WTC11 (cell line): ENCODE results near the gene TFAP2B. TPM values are rescaled to one million over a fixed set of nuclear protein-coding genes. Genes with fewer than 3 reads are reported as not detected.

Source experiments
- ATAC-seq: fragments of 200-7000 bp; cut with Tn5 transposase; 2 replicates; pipeline ENCODE4 v1.10.0; 2021; ENCODE audit warnings: mild to moderate bottlenecking, moderate library complexity
- CTCF ChIA-PET: fragments of 300-600 bp; sonication (Branson Sonifier 250); formaldehyde crosslinking; loops from one replicate; lab custom pipeline; 2021; ENCODE audit warnings: antibody characterized with exemption; lab: Charles Lee
- POLR2A ChIA-PET: fragments of 350-600 bp; sonication (Branson Sonifier 250); formaldehyde crosslinking; loops from one replicate; lab custom pipeline; 2021; ENCODE audit warnings: antibody characterized with exemption; lab: Charles Lee
- DNase-seq: peaks from one replicate; pipeline ENCODE4 v3.0.0; 2021; ENCODE audit warnings: low spot score
- H3K27ac Mint-ChIP-seq: 2 replicates; pipeline ENCODE4 v1.8.0; 2021; ENCODE audit warnings: mixed read lengths
- H3K27me3 Mint-ChIP-seq: 2 replicates; pipeline ENCODE4 v1.8.0; 2021; ENCODE audit warnings: low read depth, mild to moderate bottlenecking, moderate library complexity, mixed read lengths
- H3K36me3 Mint-ChIP-seq: 2 replicates; pipeline ENCODE4 v1.8.0; 2021; ENCODE audit warnings: mixed read lengths
- H3K4me1 Mint-ChIP-seq: 2 replicates; pipeline ENCODE4 v1.8.0; 2022; ENCODE audit warnings: mixed read lengths
- H3K4me3 Mint-ChIP-seq: 2 replicates; pipeline ENCODE4 v1.8.0; 2021; ENCODE audit warnings: mild to moderate bottlenecking, moderate library complexity, mixed read lengths
- H3K9me3 Mint-ChIP-seq: 2 replicates; pipeline ENCODE4 v1.8.0; 2021; ENCODE audit warnings: mixed read lengths
- CREB1 ChIP-seq: sonication (generic); formaldehyde crosslinking; IDR thresholded peaks from 2 replicates; pipeline ENCODE4 v1.8.0; 2023; ENCODE audit warnings: mild to moderate bottlenecking, missing genetic modification reagents
- ELF4 ChIP-seq: sonication (generic); formaldehyde crosslinking; IDR thresholded peaks from 2 replicates; pipeline ENCODE4 v1.8.1; 2022; ENCODE audit warnings: low read depth, mild to moderate bottlenecking, moderate library complexity, missing genetic modification reagents
- ETV6 ChIP-seq: sonication (generic); formaldehyde crosslinking; IDR thresholded peaks from 2 replicates; pipeline ENCODE4 v1.8.1; 2022; ENCODE audit warnings: mild to moderate bottlenecking, missing genetic modification reagents
- FOXP1 ChIP-seq: sonication (generic); formaldehyde crosslinking; IDR thresholded peaks from 2 replicates; pipeline ENCODE4 v1.8.0; 2022; ENCODE audit warnings: missing genetic modification reagents, mild to moderate bottlenecking, moderate library complexity, borderline replicate concordance
- FOXP4 ChIP-seq: sonication (generic); formaldehyde crosslinking; IDR thresholded peaks from 2 replicates; pipeline ENCODE4 v1.8.0; 2022; ENCODE audit warnings: mild to moderate bottlenecking, missing genetic modification reagents
- JUN ChIP-seq: sonication (generic); formaldehyde crosslinking; IDR thresholded peaks from 2 replicates; pipeline ENCODE4 v1.8.0; 2023; ENCODE audit warnings: mild to moderate bottlenecking, missing genetic modification reagents
- NR1H2 ChIP-seq: sonication (generic); formaldehyde crosslinking; IDR thresholded peaks from 2 replicates; pipeline ENCODE4 v1.9.0; 2021; ENCODE audit warnings: mild to moderate bottlenecking, moderate library complexity, missing genetic modification reagents
- NR3C1 ChIP-seq: sonication (generic); formaldehyde crosslinking; conservative IDR thresholded peaks from 2 replicates; pipeline ENCODE4 v1.8.1; 2023; ENCODE audit warnings: low read depth, mild to moderate bottlenecking, missing genetic modification reagents
- OVOL2 ChIP-seq: fragments of 250-450 bp; sonication (Bioruptor Pico); IDR thresholded peaks from 2 replicates; pipeline ENCODE4 v1.9.0; 2021; ENCODE audit warnings: mild to moderate bottlenecking, borderline replicate concordance
- PRDM15 ChIP-seq: sonication (generic); formaldehyde crosslinking; IDR thresholded peaks from 2 replicates; pipeline ENCODE4 v1.8.0; 2022; ENCODE audit warnings: missing genetic modification reagents
- TEAD1 ChIP-seq: sonication (generic); formaldehyde crosslinking; IDR thresholded peaks from 2 replicates; pipeline ENCODE4 v1.8.0; 2022; ENCODE audit warnings: mild to moderate bottlenecking, missing genetic modification reagents
- TEAD4 ChIP-seq: sonication (generic); formaldehyde crosslinking; IDR thresholded peaks from 2 replicates; pipeline ENCODE4 v1.8.0; 2022; ENCODE audit warnings: mild to moderate bottlenecking, missing genetic modification reagents
- USF1 ChIP-seq: sonication (generic); formaldehyde crosslinking; IDR thresholded peaks from 2 replicates; pipeline ENCODE4 v1.8.0; 2022; ENCODE audit warnings: mild to moderate bottlenecking, missing genetic modification reagents
- ZNF263 ChIP-seq: sonication (generic); formaldehyde crosslinking; IDR thresholded peaks from 2 replicates; pipeline ENCODE4 v1.8.1; 2022; ENCODE audit warnings: low read depth, mild to moderate bottlenecking, moderate library complexity, missing genetic modification reagents
- ZNF396 ChIP-seq: fragments of 250-450 bp; sonication (Bioruptor Pico); IDR thresholded peaks from 2 replicates; pipeline ENCODE4 v1.8.0; 2021; ENCODE audit warnings: mild to moderate bottlenecking, moderate library complexity, borderline replicate concordance
- ZNF416 ChIP-seq: fragments of 250-450 bp; sonication (Bioruptor Pico); IDR thresholded peaks from 2 replicates; pipeline ENCODE4 v1.9.0; 2021; ENCODE audit warnings: mild to moderate bottlenecking, inconsistent platforms
- ZNF425 ChIP-seq: fragments of 250-450 bp; sonication (Bioruptor Pico); conservative IDR thresholded peaks from 2 replicates; pipeline ENCODE4 v1.9.0; 2021; ENCODE audit warnings: mild to moderate bottlenecking
- total RNA-seq: library from RNA; stranded (reverse); gene quantifications from 3 replicates; pipeline ENCODE4 v1.2.3, GENCODE V29; 2021
- TF ChIP-seq, protein P1 (sequence below): sonication (generic); formaldehyde crosslinking; IDR thresholded peaks from 2 replicates; pipeline ENCODE4 v1.8.0; 2023; ENCODE audit warnings: missing genetic modification reagents
- TF ChIP-seq, protein P2 (sequence below): sonication (generic); formaldehyde crosslinking; IDR thresholded peaks from 2 replicates; pipeline ENCODE4 v1.8.1; 2023; ENCODE audit warnings: mild to moderate bottlenecking, missing genetic modification reagents

TFAP2B gene
- total RNA-seq, 1 experiment from 2014 or later, result not detected

DNA sequence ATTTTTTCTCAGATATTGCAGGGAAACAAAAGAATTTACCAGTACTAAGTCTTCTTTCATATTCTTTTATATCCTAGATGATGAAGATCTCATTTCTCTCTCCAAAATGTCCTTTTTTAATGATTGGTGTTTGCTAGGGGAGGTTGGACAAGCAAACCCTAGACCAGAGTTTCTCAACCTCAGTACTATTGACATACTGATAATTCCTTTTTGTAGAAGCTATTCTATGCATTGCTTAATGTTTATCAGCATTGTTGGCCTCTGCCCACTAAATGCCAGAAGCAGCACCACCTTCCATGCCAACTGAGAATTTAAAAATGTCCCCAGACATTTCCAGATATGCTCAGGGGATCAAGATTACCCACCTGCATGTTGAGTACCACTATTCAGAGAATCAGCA is 14.4 kb upstream of the TFAP2B start:
- Mint-ChIP-seq H3K27ac (no peak overlapping the region), H3K36me3 (no peaks in the 10 kb centered on the region), H3K4me3 (no peak overlapping the region), H3K9me3 (no peaks in the 10 kb centered on the region), H3K4me1 (no peaks in the 10 kb centered on the region), H3K27me3 (peaks cover 5% of the 10 kb centered on the region)
- DNase-seq (no peak), ATAC-seq (no peak)
- ChIA-PET CTCF (no interaction called here), POLR2A (no interaction called here)
- no peak for TF ChIP-seq TEAD1 (CRISPR knock-in tag)
- no peak for TF ChIP-seq ZNF416 (CRISPR knock-in tag)
- TF ChIP-seq ZNF396 (CRISPR knock-in tag), result no peak
- no peak for TF ChIP-seq NR1H2
- no peak for TF ChIP-seq ETV6 (CRISPR knock-in tag)
- TF ChIP-seq JUN, result no peak
- TF ChIP-seq ELF4 (CRISPR knock-in tag), result no peak
- TF ChIP-seq ZNF425 (CRISPR knock-in tag), result no peak
- no peak for TF ChIP-seq USF1

DNA sequence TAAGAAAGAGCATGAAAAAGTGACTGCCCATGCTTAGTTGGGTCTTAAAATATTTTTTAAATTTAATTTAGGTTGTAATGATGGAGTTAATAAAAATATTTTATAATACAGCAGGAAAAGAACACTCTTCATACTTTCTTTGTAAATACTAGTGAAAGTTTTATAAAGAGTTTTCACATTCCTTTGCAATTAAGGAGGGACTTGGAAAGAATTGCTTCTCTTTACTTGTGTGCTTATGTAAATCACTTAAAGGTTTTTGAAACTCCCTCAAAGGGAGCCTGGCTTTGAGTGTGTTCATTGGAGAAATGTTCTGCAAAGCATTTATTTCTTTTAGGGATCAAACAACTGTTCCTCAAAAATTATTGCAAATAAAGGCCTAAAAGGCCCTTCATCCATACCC is 11.6 kb upstream of the TFAP2B start:
- no peak for ATAC-seq
- H3K9me3 Mint-ChIP-seq, result peaks cover 10% of the 10 kb centered on the region
- H3K27ac Mint-ChIP-seq, result no peak overlapping the region
- POLR2A ChIA-PET, result no interaction called here
- no peak overlapping the region for H3K4me3 Mint-ChIP-seq
- peaks cover 9% of the 10 kb centered on the region for H3K27me3 Mint-ChIP-seq
- DNase-seq, result no peak
- TF ChIP-seq FOXP1 (no peak), ZNF263 (CRISPR knock-in tag) (no peak), ELF4 (CRISPR knock-in tag) (no peak), OVOL2 (CRISPR knock-in tag) (no peak), TEAD4 (CRISPR knock-in tag) (no peak), NR3C1 (CRISPR knock-in tag) (no peak), PRDM15 (no peak), FOXP4 (CRISPR knock-in tag) (no peak), CREB1 (CRISPR knock-in tag) (no peak)
- TF ChIP-seq, protein P1, sequence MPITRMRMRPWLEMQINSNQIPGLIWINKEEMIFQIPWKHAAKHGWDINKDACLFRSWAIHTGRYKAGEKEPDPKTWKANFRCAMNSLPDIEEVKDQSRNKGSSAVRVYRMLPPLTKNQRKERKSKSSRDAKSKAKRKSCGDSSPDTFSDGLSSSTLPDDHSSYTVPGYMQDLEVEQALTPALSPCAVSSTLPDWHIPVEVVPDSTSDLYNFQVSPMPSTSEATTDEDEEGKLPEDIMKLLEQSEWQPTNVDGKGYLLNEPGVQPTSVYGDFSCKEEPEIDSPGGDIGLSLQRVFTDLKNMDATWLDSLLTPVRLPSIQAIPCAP, result no peak
- TF ChIP-seq, protein P2, sequence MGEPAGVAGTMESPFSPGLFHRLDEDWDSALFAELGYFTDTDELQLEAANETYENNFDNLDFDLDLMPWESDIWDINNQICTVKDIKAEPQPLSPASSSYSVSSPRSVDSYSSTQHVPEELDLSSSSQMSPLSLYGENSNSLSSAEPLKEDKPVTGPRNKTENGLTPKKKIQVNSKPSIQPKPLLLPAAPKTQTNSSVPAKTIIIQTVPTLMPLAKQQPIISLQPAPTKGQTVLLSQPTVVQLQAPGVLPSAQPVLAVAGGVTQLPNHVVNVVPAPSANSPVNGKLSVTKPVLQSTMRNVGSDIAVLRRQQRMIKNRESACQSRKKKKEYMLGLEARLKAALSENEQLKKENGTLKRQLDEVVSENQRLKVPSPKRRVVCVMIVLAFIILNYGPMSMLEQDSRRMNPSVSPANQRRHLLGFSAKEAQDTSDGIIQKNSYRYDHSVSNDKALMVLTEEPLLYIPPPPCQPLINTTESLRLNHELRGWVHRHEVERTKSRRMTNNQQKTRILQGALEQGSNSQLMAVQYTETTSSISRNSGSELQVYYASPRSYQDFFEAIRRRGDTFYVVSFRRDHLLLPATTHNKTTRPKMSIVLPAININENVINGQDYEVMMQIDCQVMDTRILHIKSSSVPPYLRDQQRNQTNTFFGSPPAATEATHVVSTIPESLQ (CRISPR knock-in tag), result no peak
- peaks cover 4% of the 10 kb centered on the region for H3K36me3 Mint-ChIP-seq
- CTCF ChIA-PET, result no interaction called here
- no peaks in the 10 kb centered on the region for H3K4me1 Mint-ChIP-seq
